HG03066 (cell line): ENCODE results near the gene CROT.

ENCODE experiments used
- ATAC-seq: cut with Tn5 transposase; IDR thresholded peaks from one replicate; pipeline ENCODE4 v1.9.1; 2021; ENCODE audit warnings: low read depth; ENCODE audit not compliant: unreplicated experiment

CROT gene

DNA sequence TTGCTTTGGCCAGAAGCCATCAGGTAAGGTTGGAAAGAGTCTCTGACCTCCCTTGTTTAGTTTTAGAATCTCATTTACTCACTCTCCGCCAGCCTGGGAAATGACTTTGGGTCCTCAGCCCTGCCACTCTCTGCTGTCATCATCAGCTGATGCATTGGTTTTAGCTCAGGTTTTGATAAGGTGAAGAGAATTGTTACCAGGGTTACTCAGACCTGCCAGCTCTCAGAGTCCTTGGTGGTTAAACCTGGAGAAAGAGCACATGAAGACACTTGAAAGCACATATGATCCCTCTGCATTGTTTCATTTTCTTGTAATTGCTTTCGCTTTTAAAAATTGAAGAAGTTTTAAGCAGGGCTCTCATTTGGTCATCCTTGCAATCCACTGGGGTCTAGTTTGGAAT, 4.0 kb upstream of the CROT start:
- no peak for ATAC-seq

DNA sequence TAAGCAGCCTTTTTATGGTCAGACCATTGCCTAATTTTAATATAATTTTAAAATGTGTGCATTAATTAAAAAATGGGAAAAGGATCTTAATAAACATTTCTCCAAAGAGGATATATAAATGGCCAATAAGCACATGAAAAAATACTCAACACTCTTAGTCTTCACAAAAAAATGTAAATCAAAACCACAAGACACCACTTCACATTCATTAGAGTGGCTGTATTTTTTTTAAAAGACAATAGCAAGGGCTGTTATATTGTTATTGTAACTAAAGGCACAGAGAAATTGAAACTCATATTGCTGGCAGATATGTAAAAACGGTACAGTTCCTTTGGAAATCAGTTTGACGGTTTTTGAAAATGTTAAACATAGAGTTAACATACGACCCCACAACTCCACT, 3.2 kb upstream of the CROT start:
- no peak for ATAC-seq

DNA sequence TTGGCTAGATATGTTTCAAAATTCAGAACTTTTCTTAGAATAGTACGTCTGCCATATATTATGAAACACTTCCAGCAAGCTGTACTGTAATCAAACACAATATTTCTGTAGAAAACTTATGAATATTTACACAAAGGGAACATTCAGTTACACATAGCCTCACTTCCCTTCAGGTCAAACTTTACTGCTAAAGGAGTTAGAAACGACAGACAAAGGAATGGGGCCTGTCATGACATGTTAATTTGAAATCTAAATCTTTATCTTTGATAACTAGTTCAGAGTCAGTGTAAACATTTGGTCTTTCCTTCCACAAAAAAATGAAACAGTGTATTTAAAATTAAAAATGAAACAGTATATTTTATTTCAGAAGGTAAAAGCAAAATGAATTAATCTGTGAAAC, 1.0 kb upstream of the CROT start:
- ATAC-seq, result no peak

DNA sequence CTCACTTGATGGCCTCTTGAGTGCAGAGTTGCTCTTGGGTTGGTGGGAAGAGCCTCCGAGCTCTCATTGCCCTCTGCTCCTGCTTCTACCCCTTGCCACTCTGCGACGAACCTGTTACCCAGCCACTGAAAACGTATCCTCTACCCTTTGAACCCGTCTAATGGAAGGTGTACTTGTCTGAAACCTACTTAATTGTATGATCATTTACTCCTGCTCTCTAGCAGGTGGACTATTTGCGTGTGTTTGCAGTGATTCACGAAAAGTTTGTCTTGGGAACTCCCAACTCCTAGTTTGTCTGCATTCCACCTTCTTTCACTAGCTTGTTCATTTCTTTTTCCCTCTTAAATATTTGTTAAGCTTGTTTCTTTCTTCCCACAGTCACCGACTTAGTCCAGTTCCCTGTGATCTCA, 503 bp downstream of the CROT start:
- ATAC-seq, result peak; percentile 10

DNA sequence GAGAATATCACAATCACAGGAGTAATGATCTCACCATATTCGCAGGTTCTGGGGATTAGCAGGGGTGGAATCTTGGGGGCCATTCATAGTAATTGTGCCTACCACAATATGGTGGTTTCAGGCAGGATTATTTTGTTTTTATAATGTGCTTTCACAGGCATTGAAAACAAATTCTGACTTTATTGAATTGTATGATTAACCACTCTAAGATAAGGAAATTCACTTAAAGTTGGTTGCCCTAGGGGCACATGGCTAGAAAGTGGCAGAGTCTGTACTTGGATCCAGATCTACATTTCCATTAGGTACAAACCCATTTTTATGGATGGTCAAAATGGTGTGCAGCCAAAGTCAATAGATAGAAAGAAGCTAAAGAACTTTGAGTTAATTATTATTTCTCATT, 1.7 kb downstream of the CROT start:
- ATAC-seq, result no peak

DNA sequence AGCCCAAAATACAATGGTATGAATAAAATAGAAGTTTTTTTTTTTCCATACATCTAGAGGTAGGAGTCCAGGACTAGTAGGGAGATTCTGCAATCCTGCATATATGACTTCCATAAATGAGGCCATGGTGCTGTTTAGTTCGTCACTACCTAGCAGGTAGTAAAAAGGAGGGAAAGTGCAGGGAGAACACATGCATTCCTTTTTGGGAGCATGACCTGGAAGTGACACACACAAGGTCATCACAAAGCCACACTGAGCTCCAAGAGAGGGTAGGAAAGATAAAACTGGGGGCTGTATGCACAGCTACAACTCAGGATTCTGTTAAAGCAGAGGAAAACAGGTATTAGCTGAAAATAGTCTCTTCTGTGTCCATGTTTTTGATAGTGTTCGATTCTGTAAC, 2.2 kb downstream of the CROT start:
- no peak for ATAC-seq

DNA sequence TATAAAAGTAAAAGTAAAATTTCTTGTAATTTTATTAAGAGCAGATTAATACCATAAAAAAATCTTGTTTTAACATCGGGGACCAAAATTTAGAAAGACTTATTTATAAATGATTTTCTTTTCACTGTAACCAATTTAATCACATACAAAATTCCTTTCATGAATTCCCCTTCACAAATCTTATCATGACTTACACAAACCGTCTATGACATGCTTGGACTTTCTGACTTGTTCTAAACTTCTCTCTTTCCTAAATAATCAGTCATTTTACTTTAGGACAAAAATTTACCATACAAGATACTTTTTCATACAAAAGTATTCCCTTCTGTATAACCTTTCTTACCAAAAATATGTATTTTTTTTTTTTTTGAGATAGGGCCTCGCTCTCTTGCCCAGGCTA, 9.3 kb downstream of the CROT start:
- no peak for ATAC-seq

DNA sequence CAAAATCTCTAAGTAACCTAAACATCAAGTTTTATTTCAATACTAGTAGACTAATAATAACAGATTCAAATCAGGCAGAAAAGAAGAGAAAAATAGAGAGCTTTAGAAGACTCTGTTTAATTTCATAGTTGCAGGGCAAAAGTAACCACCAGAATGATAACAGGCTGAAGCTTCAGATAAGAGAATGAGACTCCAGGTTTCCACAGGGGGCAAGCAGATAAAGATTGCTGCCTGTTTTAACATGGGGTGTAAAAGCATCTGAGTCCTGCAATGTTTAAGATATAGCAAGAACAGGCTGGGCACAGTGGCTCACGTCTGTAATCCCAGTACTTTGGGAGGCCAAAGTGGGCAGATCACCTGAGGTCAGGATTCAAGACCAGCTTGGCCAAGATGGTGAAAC, 11.0 kb downstream of the CROT start:
- no peak for ATAC-seq

DNA sequence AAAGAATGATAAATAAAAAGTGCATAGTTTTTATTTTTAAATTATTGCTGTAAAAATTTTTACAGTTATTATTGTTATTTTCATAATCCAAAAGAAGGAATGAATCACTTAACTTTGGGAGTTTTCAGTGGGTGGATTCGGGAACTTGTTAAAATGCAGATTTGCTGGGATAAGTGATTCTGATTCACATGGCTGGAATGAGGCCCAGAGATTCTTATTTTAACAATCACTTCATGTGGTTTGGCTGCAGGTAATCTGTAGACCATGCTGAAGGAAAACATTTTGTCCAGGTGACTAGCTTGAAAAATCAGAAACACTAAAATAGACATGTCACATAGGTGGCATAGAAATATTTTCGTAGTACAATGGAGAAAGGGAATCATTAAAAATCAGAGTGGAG, 13.9 kb downstream of the CROT start:
- ATAC-seq, result no peak

DNA sequence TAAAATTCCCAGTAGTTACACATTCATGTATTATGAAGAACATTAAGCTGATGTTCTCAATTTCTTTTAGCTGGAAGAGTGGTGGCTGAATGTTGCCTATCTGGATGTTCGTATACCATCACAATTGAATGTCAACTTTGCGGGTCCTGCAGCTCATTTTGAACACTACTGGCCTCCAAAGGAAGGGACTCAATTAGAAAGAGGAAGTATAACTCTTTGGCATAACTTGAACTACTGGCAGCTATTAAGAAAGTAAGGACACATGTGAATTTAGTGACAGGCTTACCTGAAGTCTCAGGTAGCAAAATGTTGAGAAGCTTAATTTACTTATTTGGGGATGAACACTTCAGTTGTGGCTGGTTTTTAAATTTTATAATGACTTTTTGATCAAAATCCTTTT, 15.9 kb downstream of the CROT start:
- ATAC-seq, result no peak

DNA sequence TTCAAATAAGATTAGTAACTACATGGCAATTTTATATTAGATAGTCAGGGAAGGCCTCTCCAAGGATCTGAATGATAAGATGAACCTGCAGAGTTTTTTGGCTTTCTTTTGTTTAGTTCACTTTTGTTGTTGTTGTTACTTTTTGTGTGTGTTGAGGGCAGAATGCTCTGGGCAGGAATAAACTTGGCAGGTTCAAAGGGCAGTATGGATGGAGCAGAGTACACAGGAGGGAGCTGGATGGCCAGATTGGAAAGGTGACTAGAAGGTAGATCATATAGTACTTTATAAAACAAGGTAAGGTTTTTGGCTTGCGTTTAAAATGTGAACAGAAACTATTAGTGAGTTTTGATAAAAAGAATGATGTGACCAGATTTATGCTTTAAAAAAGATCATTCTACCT, 17.9 kb downstream of the CROT start:
- no peak for ATAC-seq

DNA sequence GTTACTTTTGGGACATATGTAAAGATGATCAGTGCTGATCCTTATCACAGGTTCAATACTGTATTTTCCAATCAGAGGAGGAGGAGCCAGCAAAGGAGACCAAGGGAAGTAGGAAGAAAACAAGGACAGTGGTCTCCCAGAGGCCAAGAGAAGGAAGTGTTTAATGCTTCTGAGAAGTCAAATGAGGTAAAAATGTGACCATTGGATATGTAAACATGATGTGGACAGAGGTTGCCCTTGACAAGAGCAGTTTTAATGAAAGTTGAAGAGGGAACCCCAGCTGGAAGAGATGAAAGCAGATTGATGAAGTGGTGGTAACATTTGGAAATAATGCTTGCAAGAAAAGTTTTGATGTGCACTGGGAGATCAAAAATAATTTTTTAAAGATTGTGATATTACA, 18.8 kb downstream of the CROT start:
- ATAC-seq, result no peak

DNA sequence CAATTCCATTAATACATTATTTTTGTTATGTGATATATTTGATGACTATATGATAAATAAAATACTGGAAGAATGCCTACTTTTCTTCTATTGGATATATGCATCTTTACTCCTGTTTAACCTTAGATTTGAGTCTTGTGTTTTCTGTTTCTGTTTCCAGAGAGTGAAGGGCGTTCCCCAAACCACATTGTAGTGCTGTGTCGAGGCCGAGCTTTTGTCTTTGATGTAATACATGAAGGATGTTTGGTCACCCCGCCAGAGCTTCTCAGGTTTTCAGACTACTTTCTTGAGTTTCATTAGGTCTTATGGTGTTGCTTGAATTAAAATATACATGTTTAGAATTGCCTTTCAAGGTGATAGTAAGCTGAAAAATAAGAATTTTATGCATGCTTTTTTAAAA, 23.8 kb downstream of the CROT start:
- no peak for ATAC-seq

DNA sequence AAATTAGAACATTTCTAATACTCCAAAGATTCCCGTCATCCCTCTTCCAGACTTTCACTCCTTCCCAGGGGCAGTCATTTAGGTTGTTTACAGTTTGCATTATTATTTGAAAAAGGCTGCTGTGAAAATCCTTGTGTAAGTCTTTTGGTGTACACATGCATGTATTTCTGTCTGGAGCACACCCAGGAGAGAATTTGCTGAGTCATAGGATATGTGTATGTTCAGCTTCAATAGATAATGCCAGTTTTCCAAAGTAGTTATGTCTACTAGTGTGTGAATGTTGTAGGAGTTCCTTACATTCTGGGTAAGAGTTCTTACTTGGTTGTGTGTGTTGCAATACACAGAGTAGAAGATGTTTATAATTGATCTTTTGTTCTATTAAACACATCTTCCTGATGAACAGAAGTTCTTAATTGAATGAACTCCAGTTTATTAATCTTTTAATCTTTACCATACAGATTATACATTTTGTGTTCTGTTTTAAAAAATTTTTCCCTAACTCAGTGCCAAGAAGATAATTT, 25.3 kb downstream of the CROT start:
- no peak for ATAC-seq

DNA sequence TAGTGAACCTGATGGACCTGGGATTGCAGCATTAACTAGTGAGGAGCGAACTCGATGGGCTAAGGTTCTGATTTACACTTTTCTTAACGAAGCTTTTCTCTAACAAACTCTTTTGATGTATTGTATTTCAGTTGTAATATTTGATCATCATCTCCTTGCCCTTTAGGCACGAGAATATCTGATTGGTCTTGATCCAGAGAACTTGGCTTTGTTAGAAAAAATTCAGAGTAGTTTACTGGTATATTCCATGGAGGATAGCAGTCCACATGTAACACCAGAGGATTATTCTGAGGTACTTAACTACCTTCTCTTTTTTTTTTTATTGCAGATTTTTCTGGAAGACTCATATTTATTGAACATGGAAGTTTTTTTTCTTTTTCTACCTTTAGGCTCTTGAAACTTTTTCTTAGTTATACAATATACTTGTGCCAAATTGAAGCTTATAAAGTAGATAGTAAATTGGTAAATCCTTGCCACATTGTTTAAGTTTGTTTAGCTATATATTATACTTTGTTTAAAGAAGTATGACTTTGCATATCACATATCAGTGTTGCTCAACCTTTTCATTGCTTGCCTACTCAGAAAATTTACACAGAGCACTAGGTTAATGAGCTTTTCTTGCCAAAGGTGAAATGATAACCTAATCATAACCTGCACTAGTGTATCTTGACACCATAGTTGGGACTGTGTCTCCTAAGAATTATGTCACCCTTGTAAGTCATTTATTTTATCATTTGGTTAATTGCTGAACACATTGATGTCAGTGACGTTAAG, 30.4 kb downstream of the CROT start:
- ATAC-seq, result no peak

DNA sequence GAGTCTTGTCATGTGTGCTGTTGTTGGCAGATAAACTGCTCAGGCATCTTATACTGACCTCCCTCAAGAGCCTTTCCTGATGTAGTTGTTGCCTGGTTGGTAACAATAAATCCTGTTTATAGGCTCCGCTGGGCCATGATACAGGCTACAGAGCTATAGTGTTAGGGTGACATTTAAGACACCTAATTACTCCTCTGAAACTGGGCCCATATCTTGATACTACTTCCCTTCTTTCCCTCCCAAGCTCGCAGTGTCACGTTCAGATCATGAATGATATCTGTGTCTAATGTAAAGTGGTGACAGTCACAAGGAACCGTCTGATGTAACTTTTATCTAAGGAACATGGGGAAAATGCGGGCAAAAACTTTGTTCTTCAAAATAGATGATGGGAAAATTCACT, 35.4 kb downstream of the CROT start:
- no peak for ATAC-seq

DNA sequence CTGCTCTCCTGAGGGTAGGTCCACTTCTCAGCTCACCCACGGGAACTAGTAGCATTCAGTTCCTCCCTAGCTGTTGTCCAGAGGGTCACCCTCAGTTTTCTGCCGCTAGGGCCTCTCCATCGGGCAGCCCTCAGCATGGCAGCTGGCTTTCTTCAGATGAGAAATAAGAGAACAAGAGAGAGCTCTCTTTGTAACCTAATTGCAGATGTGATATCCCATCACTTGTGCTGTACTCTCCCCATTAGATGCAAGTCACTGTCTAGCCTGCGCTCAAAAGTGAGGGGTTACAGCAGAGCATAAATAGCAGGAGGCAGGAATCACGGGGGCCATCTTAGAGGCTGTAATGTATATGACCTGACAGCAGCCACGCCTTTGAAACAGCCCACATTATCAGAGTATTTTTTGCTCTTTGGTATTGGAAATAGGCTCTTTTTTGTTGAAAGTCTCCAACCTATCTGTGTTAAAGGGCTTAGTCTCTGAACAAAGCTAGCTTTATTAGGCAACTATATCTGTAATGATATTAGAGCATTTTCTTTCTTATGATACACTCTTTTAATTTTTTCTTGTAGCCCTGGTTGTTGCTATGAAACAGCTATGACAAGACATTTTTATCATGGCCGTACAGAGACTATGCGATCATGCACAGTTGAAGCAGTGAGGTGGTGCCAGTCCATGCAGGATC, 45.7 kb downstream of the CROT start:
- no peak for ATAC-seq

DNA sequence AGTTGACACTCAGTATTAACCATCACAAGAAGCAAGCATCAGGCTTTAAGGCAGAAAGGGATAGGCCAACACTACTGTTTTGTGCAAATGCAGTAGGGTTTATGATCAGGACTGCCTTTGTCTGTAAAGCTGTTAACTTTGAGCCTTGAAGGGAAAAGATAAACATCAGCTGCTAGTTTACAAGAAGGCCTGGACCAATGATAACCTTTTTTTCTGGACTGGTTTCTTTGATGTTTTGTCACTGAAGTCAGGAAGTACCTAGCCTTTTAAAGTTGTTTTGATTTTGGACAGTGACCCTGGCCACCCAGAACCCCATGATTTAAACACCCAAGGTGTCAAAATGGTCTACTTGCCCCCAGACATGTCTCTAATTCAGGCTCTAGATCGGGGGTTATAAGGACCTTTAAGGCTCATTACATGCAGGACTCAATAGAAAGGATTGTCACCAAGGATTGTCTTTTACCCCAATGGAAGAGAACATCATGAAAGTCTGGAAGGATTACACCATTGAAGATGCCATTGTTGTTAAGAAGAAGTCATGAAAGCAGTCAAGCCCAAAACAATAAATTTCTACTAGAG, 50.1 kb downstream of the CROT start:
- no peak for ATAC-seq

DNA sequence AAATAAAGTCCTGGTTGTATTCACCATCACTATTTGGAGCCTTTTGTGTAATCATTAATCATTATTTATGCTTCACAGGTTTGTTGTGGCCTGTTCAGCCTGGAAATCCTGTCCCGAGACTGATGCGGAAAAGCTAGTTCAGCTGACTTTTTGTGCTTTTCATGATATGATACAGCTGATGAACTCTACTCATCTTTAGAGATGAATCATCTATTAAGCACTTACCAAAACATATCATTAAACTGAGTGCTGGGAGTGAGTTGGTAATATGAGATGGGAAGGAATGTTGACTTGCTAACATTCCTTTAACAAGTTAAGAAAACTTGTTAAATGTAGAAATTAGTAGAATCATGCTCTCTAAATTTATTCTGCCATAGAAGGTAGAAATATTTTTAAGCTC, 53.0 kb downstream of the CROT start:
- ATAC-seq, result no peak

DNA sequence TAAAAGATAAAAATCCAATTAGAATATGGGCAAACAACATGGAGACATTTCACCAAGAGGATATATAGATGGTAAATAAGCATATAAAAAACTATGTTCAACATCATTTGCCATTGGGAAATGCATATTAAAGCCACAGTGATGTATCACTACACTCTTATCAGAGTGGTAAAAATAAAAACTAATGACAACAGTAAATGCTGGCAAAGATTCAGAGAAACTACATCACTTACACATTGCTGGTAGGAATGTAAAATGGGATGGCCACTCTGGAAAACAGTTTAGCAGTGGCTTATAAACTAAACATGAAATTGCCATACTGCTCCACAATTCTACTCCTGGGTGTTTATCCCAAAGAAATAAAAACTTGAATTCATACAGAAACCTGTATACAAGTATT, 59.2 kb downstream of the CROT start:
- ATAC-seq, result no peak

DNA sequence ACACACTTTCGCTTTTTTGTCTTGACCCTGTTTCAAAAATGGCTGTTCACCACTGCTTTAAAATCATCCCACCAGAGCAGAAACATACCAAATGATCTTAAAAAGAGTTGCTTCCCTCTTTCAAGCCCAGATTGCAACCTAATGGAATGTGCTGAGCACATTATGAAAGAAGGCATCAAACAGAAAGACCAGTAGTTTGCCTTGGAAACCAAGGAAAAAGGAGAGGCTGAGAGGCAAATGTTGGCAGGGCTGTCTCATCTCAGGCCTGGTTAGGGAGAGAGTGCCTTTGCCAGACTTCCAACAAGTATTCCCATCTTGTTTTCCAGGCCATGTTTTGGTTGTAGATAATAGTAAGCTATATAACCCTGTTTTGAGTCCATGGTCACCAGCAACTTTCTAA, 65.7 kb downstream of the CROT start:
- ATAC-seq, result no peak

DNA sequence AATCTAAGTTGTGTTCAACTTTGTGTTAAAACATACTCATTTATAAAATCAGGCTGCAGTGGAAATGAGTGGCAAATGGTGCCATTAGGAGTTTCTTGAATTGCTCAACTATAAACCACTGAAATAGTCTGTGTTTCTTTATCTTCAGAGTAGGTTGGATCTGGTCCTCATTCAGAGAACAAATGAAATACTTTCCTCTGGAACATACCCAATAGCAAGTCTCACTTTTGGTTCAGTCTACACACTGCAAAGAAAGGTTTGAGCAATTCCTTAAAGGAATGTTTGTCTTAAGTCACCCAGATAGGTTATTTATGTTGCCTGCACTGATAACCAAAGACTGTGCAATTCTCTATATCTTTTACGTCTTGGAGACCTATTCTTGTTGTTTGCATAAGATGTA, 67.6 kb downstream of the CROT start:
- no peak for ATAC-seq
